Measurements from ENCODE around the gene HERC3. TPM values are rescaled to one million over a fixed set of nuclear protein-coding genes. Genes with fewer than 3 reads are reported as not detected.

Gene HERC3
- total and polyA plus RNA-seq, 2 of the 13 experiments (the other 11 are each of a cell fraction or from before 2014, with no cell fraction given): 3.8 to 6.2 TPM

DNA sequence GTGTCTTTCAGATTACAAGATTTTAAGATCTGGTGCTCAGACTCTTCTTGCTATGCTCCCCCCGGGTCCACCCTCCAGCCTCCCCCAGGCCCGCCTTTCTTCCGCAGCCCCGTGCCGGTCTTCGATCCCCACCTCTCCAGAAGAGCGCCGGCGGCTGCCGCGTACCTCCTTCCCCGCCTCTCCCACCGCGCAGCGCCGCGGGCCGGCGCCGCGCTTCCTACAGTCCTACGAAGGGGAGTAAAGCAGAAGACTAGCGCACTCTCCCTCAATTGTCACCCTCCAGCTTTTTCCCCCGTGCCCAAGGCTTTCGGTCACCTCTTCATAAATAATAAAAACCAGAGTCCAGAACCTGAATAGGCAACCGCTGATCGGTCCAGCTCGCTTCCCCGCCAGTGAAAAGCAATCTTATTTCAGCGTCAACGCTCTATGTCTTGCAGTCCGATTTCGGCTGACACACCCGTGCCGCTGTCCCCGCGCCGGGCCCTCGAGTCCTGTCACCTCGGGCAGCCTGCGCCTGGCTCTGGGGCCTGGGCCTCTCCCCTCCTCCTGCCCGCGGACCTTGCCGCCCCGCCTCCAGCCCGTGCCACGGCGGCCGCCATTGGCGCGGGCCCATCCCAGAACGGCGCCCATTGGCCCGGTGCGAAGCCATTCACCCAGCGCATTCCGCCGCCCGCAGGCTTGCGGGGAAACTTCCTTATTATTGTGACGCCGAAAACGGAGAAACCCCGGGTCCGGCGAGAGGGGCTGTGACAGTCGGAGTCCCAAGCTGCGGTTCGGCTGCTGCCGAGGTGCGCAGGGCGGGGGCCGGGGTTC lies at the start of gene HERC3 (continued):
- TF ChIP-seq AHDC1 (CRISPR knock-in tag; IDR thresholded peaks at IDR 0.05; ENCODE audit: borderline replicate concordance) (no peak), HNRNPUL1 (IDR thresholded peaks at IDR 0.05; ENCODE audit: low read depth, low read length) (no peak), YEATS2 (CRISPR knock-in tag; IDR thresholded peaks at IDR 0.05; ENCODE audit: borderline replicate concordance) (peak; percentile 50; the same call in 1 of the 2 replicates), POLR2AphosphoS2 (IDR thresholded peaks at IDR 0.05; ENCODE audit: low read depth, low read length) (no peak), ZNF124 (CRISPR knock-in tag; IDR thresholded peaks at IDR 0.05) (no peak), ZNF205 (CRISPR knock-in tag; IDR thresholded peaks at IDR 0.05) (0 out of 2 replicates have a peak, but pooled peaks have one; percentile 56), MLLT10 (CRISPR knock-in tag; IDR thresholded peaks at IDR 0.05) (no peak), ARID2 (CRISPR knock-in tag; IDR thresholded peaks at IDR 0.05; ENCODE audit: borderline replicate concordance) (no peak), FOXK2 (IDR thresholded peaks at IDR 0.05) (no peak), PPARG (CRISPR knock-in tag; conservative IDR thresholded peaks at IDR 0.05) (no peak), ZNF629 (CRISPR knock-in tag; conservative IDR thresholded peaks at IDR 0.05) (no peak), ATF1 (CRISPR knock-in tag; IDR thresholded peaks at IDR 0.05) (no peak), ZBTB1 (CRISPR knock-in tag; IDR thresholded peaks at IDR 0.05; ENCODE audit: borderline replicate concordance) (no peak), ATF6 (CRISPR knock-in tag; conservative IDR thresholded peaks at IDR 0.05) (no peak), GATAD2A (CRISPR knock-in tag; IDR thresholded peaks at IDR 0.05) (no peak), KAT7 (CRISPR knock-in tag; IDR thresholded peaks at IDR 0.05; ENCODE audit: borderline replicate concordance) (no peak; the same call in none of the 2 replicates), MATR3 (CRISPR knock-in tag; IDR thresholded peaks at IDR 0.05) (no peak)
- TF ChIP-seq, protein P1, sequence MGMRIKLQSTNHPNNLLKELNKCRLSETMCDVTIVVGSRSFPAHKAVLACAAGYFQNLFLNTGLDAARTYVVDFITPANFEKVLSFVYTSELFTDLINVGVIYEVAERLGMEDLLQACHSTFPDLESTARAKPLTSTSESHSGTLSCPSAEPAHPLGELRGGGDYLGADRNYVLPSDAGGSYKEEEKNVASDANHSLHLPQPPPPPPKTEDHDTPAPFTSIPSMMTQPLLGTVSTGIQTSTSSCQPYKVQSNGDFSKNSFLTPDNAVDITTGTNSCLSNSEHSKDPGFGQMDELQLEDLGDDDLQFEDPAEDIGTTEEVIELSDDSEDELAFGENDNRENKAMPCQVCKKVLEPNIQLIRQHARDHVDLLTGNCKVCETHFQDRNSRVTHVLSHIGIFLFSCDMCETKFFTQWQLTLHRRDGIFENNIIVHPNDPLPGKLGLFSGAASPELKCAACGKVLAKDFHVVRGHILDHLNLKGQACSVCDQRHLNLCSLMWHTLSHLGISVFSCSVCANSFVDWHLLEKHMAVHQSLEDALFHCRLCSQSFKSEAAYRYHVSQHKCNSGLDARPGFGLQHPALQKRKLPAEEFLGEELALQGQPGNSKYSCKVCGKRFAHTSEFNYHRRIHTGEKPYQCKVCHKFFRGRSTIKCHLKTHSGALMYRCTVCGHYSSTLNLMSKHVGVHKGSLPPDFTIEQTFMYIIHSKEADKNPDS (CRISPR knock-in tag; IDR thresholded peaks at IDR 0.05): no peak
